GM18508 (cell line): ENCODE measurements around the gene MYL7.
"Not testable (repeated sequence)": the region's sequence is repeated elsewhere in the genome, so short reads cannot be mapped to it uniquely, and the experiment has no call there.

ENCODE experiments used
- ATAC-seq: cut with Tn5 transposase; IDR thresholded peaks from one replicate; pipeline ENCODE4 v1.9.1; 2021; ENCODE audit warnings: moderate number of reproducible peaks; ENCODE audit not compliant: insufficient read depth, unreplicated experiment

MYL7 gene

GRCh38 chr7:44172803-44173424, 31.8 kb upstream of the MYL7 start:
- ATAC-seq = no peak

GRCh38 chr7:44172352-44172751, 31.2 kb upstream of the MYL7 start:
- no peak for ATAC-seq

- not testable (repeated sequence) for ATAC-seq
Observed at GRCh38 chr7:44171901-44172300, 30.8 kb upstream of the MYL7 start.

- ATAC-seq = no peak
Observed at GRCh38 chr7:44167920-44168319, 26.8 kb upstream of the MYL7 start.

- ATAC-seq = no peak
Observed at GRCh38 chr7:44163591-44163990, 22.5 kb upstream of the MYL7 start.

- no peak for ATAC-seq
Observed at GRCh38 chr7:44162785-44163395, 21.8 kb upstream of the MYL7 start.

- no peak for ATAC-seq
Observed at GRCh38 chr7:44162179-44162578, 21.0 kb upstream of the MYL7 start.

GRCh38 chr7:44161371-44161770, 20.2 kb upstream of the MYL7 start:
- ATAC-seq = no peak

- ATAC-seq = no peak
Observed at GRCh38 chr7:44159824-44160630, 18.9 kb upstream of the MYL7 start.

GRCh38 chr7:44158873-44159631, 17.9 kb upstream of the MYL7 start:
- ATAC-seq = no peak

GRCh38 chr7:44158096-44158872, 17.2 kb upstream of the MYL7 start:
- no peak for ATAC-seq

GRCh38 chr7:44157116-44158080, 16.3 kb upstream of the MYL7 start:
- no peak for ATAC-seq

- ATAC-seq = no peak
Observed at GRCh38 chr7:44156453-44157010, 15.4 kb upstream of the MYL7 start.

- no peak for ATAC-seq
Observed at GRCh38 chr7:44155191-44156185, 14.4 kb upstream of the MYL7 start.

- no peak for ATAC-seq
Observed at GRCh38 chr7:44154703-44155102, 13.6 kb upstream of the MYL7 start.

GRCh38 chr7:44153948-44154335, 12.8 kb upstream of the MYL7 start:
- ATAC-seq = no peak
